SK-N-MC (cell line): ENCODE data around the gene KDM2A.

Source experiments
- DNase-seq: peaks from one replicate; pipeline ENCODE4 v3.0.0-alpha.2; 2011; ENCODE audit warnings: low read depth, low spot score
- H3K27ac ChIP-seq: fragments of 200-600 bp; sonication (generic); 2 replicates; pipeline ENCODE4 v1.5.1; 2016; ENCODE audit warnings: mixed run types
- H3K36me3 ChIP-seq: fragments of 200-600 bp; sonication (generic); 2 replicates; pipeline ENCODE4 v1.6.1; 2017; ENCODE audit warnings: antibody characterized with exemption, low read length, mixed read lengths; ENCODE audit not compliant: insufficient read depth
- H3K4me3 ChIP-seq: fragments of 200-600 bp; sonication (generic); 2 replicates; pipeline ENCODE4 v1.5.1; 2016
- H3K9ac ChIP-seq: fragments of 200-600 bp; sonication (generic); 2 replicates; pipeline ENCODE4 v1.8.0; 2017; ENCODE audit warnings: mixed run types, mixed read lengths; ENCODE audit not compliant: insufficient read length
- H3K9me3 ChIP-seq: fragments of 200-600 bp; sonication (generic); 2 replicates; pipeline ENCODE4 v1.6.1; 2017; ENCODE audit warnings: low read depth, mild to moderate bottlenecking, antibody characterized with exemption, low read length, moderate library complexity, mixed read lengths
- EZH2 ChIP-seq: fragments of 200-600 bp; sonication (generic); IDR thresholded peaks from one replicate; pipeline ENCODE4 v1.6.1; 2017; ENCODE audit warnings: antibody characterized with exemption
- FOXP2 ChIP-seq: optimal IDR thresholded peaks from 2 replicates; pipeline ENCODE3; 2011; ENCODE audit warnings: mild to moderate bottlenecking, moderate library complexity; ENCODE audit not compliant: insufficient read depth; ENCODE audit errors: extremely low read length, control extremely low read depth
- POLR2AphosphoS5 ChIP-seq: IDR thresholded peaks from 2 replicates; pipeline ENCODE4 v1.6.1; 2012; ENCODE audit warnings: mild to moderate bottlenecking, low read depth, low read length, borderline replicate concordance

KDM2A gene

DNA sequence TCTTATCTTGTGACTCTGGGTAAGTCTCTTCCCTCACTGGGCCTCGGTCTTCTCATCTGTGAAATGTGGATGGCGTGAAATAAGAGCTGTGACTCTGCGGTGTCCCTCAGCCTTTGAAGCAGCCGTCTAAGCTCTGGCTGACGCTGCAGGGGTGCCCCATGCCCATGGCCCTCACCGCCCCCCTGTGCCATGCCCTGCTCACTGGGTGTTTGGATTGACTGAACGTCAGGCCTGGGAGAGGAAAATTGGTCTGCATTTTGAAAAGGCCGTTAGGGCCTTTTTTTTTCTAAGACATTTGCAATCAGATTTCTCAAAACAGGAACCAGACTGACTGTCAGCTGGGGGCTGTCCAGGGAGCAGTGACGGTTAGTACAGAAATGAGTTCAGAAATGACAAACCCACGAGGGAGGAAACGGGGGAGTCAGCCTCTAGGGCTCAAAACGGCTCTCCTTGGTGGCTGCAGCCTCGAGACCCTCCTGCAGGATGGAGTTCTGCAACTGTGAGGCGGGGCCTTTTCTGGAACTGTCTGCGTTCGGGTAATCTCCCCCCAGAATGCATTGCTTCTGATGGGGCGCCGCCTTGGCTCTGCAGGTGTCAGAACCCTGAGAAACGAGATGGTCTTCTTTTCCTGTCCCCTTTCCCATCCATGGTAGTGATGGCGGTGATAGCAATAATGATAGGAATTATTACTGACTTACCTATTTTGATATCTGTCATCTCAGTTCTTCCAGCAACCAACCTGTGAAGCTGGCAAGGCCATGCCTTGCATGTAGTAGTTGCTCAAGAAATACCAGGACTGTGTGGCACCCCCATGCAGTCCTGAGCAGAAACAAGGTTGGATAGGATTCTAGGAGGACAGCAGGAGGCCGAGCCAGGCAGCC lies 149.3 kb downstream of the KDM2A start:
- H3K36me3 ChIP-seq = peaks cover 5% of the 10 kb centered on the region; the same call in 1 of the 2 replicates
- H3K4me3 ChIP-seq = peak overlapping the region; percentile 89

DNA sequence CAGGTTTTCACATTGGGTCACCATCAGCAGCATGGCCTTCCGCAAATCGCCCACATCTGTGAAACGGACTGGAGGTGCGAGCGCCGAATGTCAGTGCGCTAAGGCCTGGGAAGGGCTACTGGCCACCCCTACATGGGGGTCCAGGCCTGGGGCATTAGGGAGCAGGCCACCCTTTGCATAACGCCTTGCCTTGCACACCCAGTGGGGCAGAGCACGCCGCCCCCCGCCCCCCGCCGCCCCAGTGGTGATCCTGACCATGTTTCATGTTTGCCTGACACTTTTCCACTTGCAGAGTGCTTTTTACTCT lies 149.9 kb downstream of the KDM2A start:
- Histone ChIP-seq H3K27ac (peak overlapping the region; percentile 96), H3K9me3 (no peaks in the 10 kb centered on the region), H3K36me3 (peaks cover 5% of the 10 kb centered on the region; the same call in 1 of the 2 replicates), H3K4me3 (no peak overlapping the region), H3K9ac (no peak overlapping the region)
- no peak for DNase-seq
- no peak for TF ChIP-seq POLR2AphosphoS5
- no peak for TF ChIP-seq FOXP2
- TF ChIP-seq EZH2 = no peak

More for the DNA sequence above, 149.3 kb downstream of the KDM2A start:
- Histone ChIP-seq H3K9me3 (no peaks in the 10 kb centered on the region), H3K9ac (peak overlapping the region; percentile 88), H3K27ac (peak overlapping the region; percentile 96)
- no peak for TF ChIP-seq EZH2
- TF ChIP-seq POLR2AphosphoS5 = no peak
- no peak for TF ChIP-seq FOXP2
- no peak for DNase-seq

DNA sequence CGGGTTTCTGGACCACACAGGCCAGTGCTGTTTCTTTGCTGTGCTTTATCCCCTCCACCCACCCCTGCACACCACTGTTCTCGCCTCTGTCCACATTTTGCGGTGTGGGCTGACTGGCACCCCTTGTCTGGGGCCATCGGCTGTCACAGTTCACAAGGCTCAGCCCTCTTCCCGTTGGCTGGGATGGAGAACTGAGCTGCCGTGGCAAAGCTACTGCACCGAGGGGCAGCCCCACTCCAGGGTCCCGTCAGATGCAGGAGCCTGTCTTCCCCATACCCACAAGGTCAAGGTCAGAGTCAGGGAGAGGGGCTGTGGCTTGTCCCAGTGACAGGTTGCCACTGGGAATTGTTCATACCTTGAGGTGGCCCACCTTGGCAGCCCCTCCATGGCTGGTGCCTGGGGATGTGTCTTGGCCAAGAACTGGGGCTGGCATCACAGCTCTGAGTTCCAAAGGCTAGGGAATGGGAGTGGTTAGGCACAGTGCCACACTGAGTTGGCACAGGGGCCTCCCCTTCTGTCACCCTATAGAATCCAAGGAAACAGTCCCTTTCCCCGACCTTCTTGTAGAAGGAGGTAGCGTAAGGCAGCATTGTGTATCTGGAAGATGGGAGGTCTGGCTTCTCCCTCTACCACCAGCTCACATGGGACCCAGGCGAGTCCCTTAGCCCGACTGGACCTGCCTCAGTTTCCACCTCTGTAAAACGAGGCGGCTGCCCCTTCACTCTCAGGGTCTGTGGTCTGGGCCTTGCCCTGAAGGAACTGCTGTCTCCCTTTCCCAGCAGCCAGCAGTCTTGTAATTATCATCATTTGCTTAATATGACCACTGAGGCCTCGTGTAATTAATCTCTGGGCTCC lies 150.6 kb downstream of the KDM2A start:
- peak overlapping the region; percentile 96 for H3K27ac ChIP-seq
- DNase-seq = no peak
- H3K9ac ChIP-seq = peak overlapping the region; percentile 66
- no peak for TF ChIP-seq POLR2AphosphoS5
- TF ChIP-seq EZH2 = no peak
- TF ChIP-seq FOXP2 = no peak
- H3K4me3 ChIP-seq = peak overlapping the region; percentile 76
- no peaks in the 10 kb centered on the region for H3K9me3 ChIP-seq
- peaks cover 5% of the 10 kb centered on the region; the same call in 1 of the 2 replicates for H3K36me3 ChIP-seq

DNA sequence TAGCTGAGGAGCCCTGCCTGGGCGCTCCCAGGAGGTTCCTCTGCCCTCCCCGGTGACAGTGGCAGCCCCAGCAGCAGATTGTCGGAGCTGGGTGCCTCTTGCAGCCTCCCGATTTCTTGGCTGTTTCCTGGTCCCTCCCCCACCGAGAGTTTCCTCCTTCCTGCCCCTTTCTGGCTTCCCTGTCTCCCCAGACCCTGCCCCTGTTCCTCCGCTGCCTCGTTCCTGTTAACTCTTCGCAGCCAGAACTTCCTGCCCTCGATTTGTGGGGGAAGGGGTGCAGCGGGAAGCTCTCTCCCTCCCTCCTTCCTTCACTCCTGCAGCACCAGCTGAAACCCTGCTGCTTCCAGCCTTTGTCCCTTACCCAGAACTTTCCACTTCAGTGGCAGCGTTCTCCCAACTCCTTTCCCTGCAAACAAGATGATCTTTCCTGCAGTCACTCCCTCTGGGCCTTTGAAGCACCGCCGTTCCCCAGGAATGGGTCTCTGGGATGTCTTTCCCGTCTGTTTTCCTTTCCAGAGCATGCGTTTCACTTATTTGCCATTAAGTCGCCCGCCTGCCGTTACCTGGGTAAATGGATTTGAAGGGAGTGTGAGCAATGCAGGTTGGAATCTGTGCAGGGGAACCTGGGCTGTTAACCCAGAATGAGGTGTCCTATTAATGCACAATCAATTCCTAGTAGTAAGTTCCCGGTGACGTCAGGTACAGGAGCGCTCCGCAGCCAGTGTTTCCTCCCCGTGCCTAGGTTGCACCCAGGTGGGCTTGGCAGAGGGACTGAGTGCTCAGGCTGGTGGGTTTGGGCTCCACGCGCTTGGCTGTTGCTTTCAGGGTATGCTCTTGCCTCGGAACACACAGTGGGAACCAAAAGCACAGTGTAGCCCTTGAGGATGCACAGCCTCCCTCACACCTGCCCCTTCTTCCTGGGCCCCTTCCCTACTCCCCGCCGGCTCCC lies 151.5 kb downstream of the KDM2A start:
- H3K4me3 ChIP-seq = peak overlapping the region; percentile 76
- peak; percentile 58 for DNase-seq
- H3K9ac ChIP-seq = peak overlapping the region; percentile 66
- peaks cover 5% of the 10 kb centered on the region; the same call in 1 of the 2 replicates for H3K36me3 ChIP-seq
- no peaks in the 10 kb centered on the region for H3K9me3 ChIP-seq
- peak overlapping the region; percentile 96 for H3K27ac ChIP-seq
- TF ChIP-seq POLR2AphosphoS5 = peak; percentile 34; the same call in 1 of the 2 replicates
- no peak for TF ChIP-seq FOXP2

DNA sequence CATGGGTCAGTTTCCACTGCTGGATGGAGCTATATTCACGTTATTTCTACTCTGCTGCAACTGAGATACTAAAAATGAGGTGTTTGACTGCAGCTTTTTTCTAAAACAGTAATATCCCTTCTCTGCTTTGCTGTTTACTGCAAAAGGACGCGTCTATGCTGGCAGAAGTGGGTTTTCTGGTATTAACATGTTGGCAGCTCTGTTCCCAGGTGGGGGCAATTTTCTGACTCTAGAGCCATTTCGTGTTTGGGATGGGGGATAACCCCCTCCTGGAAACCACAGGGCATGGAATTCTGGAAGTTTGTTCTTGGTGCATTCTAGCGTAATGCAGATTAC lies 152.1 kb downstream of the KDM2A start:
- H3K36me3 ChIP-seq = peaks cover 5% of the 10 kb centered on the region; the same call in 1 of the 2 replicates
- peak overlapping the region; percentile 76 for H3K4me3 ChIP-seq
- peak overlapping the region; percentile 20 for H3K9ac ChIP-seq
- no peaks in the 10 kb centered on the region for H3K9me3 ChIP-seq
- TF ChIP-seq FOXP2 = no peak
- TF ChIP-seq EZH2 = no peak
- no peak for TF ChIP-seq POLR2AphosphoS5
- peak overlapping the region; percentile 96 for H3K27ac ChIP-seq
- no peak for DNase-seq

DNA sequence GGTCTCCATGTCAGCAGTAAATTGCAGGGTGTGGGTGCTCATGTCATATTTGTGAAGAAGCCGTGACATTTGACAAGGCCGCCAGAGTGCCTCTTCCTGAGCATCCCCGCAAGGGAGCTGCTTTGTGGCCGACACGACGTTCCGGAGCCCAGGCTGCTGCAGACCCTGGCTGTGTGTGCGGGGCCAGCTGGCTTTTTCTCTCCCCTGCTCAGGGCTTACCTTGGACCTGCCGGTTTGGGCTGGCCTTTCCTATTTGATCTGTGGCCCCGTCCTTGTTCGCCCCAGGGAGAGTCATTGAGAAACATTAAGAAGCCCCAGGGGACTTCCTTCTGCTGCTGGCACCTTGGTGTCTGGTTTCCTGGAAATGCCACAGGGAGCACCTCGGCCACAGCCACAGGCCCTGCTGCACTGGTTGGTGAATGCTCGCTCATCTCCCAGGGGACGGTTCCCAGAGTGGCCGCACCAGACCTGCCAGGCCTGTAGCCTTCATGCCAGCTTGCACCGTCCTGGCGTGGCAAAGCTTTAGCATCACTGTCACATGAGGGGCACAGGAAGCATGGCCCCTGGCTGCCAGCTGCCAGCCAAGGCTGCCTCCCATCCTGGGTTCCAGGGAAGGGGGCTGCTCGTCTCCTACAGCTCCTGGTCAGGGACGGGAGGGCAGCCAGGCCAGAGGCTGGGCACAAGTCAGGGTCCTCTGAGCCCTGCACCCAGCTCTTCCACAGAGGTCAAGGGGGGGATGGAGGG lies 152.7 kb downstream of the KDM2A start:
- no peak for DNase-seq
- peak overlapping the region; percentile 76 for H3K4me3 ChIP-seq
- peak overlapping the region; percentile 96 for H3K27ac ChIP-seq
- peaks cover 5% of the 10 kb centered on the region; the same call in 1 of the 2 replicates for H3K36me3 ChIP-seq
- no peaks in the 10 kb centered on the region for H3K9me3 ChIP-seq
- no peak overlapping the region for H3K9ac ChIP-seq
- TF ChIP-seq EZH2 (no peak), POLR2AphosphoS5 (no peak), FOXP2 (no peak)
